ENCODE measurements around the gene HLTF.

GRCh38 chr3:149077628-149078027 is 8.7 kb downstream of the HLTF start:
- TF ChIP-seq, protein P1, sequence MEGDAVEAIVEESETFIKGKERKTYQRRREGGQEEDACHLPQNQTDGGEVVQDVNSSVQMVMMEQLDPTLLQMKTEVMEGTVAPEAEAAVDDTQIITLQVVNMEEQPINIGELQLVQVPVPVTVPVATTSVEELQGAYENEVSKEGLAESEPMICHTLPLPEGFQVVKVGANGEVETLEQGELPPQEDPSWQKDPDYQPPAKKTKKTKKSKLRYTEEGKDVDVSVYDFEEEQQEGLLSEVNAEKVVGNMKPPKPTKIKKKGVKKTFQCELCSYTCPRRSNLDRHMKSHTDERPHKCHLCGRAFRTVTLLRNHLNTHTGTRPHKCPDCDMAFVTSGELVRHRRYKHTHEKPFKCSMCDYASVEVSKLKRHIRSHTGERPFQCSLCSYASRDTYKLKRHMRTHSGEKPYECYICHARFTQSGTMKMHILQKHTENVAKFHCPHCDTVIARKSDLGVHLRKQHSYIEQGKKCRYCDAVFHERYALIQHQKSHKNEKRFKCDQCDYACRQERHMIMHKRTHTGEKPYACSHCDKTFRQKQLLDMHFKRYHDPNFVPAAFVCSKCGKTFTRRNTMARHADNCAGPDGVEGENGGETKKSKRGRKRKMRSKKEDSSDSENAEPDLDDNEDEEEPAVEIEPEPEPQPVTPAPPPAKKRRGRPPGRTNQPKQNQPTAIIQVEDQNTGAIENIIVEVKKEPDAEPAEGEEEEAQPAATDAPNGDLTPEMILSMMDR (conservative IDR thresholded peaks at IDR 0.05 in 1 of 2, IDR thresholded peaks at IDR 0.05 in 1 of 2; ENCODE audit: low read depth in 1 of 2, low read length in 2 of 2) = no peak
- no peak for TF ChIP-seq EZH2 (IDR thresholded peaks at IDR 0.05; ENCODE audit: low read length, missing control alignments)
